Stimulated activated CD4-positive, alpha-beta T cell treated with anti-CD3 and anti-CD28 coated beads, Interleukin-15, amount 100 ng/mL, for 1 hour (primary cell): Measurements from ENCODE around the gene RPL22L1.
"Not testable (repeated sequence)": the region's sequence is repeated elsewhere in the genome, so short reads cannot be mapped to it uniquely, and the experiment has no call there.

ENCODE experiments used
- DNase-seq, 2 donors: peaks; one replicate each; pipeline ENCODE4 v3.0.0-alpha.2; 2020; ENCODE audit warnings: low read depth in 1 of 2, low spot score in 1 of 2

The RPL22L1 gene

DNA sequence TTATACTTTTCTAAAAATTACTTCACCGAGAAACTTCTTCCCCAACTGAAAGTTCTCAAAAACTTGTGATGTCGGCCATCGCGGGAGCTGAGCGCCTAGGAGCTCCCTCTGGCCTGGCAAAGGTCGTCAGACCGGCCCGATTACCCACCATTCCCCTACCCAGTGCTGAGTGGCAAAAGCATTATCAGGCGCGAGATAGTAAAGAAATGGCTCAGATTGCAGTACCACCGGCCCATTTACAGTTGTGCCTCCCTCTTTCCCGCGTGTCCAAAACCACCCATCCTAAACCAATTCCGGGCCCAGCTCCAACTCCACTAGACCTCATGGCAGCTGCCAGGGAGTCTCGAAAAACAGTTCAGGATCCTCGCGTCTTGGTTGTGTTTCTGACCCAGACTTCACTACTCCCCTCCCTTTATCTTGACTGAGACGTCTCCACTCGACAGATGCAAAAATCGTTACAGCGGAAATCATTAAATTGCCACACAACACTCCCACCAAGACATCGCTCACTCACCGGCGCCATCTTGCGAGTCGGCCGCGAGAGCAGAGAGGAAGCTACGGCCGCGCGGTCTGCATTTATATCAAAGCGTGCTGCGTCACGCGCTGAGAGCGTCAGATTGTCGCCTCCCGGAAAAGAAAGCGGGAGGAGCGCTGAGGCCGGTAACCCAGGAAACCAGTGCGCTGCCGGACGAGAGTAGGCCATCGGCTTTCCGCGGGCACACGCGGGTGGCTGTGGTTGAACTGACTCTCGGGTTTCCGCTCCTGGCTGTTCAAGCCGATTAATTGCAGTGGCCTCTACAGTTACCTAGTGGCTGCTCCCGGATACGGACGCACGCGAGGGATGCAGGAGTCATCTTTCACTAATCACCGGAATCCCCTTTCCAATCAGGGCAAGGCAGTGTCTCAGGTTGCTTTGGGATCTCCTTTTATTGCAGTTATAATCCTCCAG lies at the start of gene RPL22L1:
TSS of gene RPL22L1 (minus strand) at position 551 of the 949 bp plus-strand sequence. CDS start at position 523, 28 bp downstream.
- peak; percentile 80 to 87 for DNase-seq

DNA sequence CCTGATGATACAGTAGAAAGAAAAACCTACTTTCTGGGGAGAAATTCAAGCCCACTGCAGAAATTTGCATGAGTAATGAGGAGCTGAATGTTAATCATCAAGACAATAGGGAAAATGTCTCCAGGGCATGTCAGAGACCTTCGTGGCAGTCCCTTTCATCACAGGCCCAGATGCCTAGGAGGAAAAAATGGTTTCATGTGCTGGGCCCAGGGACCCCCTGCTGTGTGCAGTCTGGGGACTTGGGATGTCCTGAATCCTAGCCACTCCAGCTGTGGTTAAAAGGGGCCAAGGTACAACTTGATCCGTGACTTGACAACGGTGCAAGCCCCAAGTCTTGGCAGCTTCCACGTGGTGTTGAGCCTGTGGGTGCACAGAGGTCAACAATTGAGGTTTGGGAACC lies 48.7 kb upstream of the RPL22L1 start:
- DNase-seq = no peak

DNA sequence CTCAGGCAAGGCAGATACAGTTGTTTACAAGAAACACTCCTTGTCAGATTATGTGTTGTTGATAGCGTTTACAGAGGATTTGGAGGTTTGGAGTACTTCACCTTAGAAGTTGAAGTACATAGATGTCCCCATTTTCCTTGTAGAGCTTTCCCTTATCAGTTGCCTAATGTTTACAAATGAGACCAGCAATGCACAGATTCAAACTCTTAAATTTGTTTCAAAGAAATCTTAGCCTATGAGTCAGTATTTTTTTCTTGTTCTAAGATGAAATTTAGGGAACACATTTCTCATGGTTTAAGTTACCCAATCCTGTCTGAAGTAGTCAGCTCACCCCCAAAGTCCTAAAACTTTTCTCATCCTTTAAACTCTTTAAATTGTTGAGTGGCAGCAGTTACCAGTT lies 44.7 kb upstream of the RPL22L1 start:
- DNase-seq = no peak

DNA sequence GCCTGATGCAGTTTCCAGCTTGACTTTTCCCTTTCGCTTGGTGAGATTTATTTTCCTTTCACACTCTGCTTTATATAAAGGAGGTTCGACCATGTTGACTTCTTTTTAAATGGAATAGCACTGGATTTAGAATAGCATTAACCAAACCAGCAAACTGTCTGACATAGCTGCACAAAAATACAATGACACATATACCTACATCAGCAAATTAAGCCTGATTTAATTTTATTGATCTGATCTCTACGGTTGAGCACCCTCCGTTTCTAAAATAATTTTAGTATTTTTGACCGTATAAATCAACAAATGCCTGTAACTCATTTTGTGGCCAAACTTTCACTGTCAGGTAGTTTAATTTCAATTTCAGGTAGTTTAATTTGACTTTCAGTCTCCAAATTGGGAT lies 44.2 kb upstream of the RPL22L1 start:
- no peak for DNase-seq

DNA sequence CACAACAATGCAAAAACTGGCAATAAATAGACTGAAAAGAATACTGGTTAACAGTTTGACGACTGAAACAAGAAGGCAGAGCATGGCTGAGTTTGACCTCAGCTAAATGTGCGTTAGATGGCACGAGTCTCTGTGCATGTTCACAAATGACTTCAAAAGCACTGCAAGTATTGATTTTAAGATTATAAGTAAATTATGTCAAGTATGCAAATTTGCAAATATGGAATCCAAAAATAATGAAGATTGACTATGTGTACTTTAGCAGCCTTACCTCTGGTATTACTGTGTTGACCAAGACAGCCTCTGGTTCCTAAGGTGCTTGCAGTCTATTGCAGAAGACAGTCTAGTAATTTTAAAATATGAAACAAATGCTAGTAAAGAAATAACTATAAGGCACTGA lies 41.1 kb upstream of the RPL22L1 start:
- DNase-seq = no peak

DNA sequence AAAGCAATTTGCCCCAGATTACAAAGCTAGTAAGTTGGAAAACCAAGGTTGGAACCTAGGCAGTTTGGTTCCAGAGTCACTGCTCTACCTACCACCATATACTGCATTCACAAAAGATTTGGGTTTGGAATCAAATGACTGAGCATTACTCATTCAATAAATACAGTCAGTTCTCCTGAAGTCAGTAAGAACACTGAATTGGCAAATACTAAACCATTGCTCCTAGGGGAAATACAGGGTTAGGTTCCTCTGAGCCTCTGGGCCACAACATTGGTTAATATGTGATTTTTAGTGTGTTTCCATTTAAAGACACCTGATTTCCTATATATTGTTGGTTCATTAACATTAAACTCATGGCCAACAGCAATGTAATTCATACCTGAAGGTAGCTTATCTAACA lies 40.5 kb upstream of the RPL22L1 start:
- no peak for DNase-seq

DNA sequence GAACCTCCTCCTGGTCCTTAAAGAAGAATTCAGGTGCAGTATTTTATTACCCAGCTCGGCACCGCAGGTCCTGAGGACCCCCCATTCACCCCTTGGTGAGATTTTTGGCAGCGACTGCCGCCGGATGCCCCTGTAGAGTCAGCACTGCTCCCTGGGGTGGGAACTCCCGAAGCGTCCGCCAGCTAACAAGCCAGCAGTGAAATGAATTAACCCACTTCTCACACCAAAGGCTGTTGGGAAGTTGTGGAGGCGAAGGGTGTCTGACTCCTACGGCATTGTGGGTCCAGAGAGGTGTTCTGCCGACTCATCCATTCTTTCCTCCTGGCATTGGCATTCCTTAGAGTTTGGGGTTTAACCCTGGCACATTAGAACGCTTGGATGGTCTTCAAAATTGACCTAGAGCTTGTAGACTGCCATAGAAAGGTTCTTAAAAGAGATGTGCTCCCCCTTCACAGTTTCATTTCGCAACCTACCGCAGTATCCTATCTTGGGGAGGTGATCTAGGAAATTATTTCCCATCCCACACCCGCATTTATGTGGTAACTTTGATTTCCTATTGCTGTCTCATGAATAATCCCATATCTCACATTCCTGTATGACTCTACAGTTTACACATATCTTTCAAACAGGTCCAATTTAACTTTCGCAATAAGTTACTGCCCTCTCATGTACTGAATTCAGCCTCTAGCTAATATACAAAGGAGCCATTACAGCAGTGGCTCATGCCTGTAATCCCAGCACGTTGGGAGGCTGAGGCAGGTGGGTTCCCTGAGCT lies 39.3 kb upstream of the RPL22L1 start:
- DNase-seq = no peak

DNA sequence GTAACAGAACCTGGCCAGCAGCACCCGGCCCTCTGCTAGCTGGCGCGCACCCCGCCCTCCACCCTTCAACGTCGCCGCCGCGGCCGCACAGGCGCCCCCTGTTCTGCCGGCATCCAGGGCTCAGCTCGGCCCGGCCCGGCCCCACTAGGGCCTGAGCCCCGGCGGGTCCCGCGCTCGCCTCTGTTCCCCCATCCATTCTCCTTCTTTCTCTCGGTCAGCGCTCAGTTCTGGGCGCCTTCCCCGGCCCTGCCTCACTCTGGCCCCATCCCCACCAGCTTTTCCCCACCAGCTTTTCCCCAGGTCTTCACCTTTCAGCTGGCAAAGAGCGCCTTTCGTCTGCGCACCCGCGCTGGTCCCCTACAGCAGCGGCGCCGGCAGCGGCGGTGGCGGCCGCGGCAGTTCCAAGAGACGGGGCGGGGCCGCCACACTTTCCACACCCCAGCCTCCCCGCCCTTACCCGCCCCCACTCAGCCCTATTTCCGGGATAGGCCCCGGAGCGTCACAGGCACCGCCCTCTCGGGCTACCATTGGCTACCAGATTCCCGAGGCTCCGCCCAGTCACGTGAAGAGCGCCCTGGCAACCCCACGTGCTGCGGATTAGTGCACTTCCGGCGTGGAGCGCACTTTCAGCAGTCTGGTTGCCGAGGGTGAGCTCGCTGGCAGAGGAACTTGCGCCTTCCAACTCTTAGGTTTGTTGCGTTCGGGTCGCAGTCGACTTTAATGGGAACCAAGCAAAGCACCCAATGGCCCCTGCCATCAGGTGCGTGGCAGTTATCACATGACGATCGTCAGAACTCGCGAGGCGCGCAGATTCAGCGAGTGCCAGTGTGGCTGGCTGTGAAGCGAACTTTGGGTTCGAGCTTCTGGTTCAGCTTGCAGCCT lies 38.5 kb upstream of the RPL22L1 start, which contains the start of gene EIF5A2:
TSS of gene EIF5A2 (minus strand) at position 403 of the 882 bp plus-strand sequence. CDS start 831 bp downstream, outside the sequence.
- peak; percentile 87 to 91 for DNase-seq

DNA sequence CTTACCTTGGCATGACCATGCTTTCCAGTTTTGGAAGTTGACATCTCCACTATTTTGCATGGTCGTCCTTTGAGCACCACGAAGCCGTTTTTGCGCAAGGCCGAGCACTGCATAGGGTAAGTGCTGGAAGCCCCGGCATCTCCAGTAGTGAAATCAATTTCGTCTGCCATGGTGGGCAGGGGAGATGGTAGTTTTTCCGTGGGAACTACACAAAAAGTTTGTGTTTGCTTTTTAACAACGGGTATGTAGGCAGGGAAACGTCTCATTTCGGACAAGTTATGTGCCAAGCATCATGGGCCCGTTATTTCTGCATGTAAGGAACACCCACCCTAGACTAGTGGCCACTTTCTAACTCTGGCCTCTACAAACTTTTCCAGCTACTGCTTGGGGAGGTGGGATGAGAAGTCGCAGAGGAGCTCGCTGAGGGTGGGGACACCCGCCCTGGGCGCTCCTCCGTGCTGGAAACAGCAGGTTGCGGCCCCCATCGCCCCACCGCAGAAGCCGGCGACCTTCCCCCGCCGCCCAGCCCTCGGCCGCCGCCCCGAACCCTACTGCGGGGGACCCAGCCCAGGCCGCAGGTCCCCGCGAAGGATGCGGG lies 37.7 kb upstream of the RPL22L1 start:
- DNase-seq = no peak

DNA sequence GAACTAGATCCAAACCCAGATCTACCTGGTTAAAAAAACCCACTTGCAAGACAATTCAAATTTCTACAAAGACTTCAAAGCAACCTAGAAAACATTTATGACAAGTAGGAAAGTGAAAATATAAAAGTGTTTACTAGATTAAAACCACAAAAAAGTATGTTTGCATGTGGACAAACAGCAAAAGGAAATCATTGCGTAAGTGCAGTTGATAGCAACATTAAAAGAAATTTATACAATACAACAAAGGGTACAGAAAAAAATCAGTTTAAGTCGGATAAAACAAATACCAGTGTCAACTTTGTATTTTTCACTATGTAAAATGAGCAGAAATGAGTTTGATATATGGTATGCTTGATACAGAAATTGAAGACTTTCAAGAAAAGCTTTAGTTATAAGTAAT lies 35.9 kb upstream of the RPL22L1 start:
- DNase-seq = no peak

DNA sequence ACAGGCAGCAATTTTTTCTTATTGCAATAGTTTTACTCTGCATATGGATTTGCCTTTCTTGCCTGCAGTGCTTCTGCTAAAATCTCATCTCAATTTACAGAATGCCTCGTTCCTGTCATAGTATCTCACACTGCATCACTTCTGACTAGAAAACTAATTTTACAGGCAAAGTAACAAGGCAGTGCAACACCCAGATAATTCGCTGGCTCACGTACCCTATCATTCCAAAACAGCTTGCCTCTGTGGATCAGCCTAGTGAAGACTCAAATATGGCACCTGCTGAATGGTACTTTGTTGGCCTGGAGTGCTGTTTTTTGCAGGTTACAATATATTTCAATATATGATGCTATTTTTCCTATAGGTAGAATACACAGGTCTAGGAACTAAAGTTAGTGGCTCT lies 33.1 kb upstream of the RPL22L1 start:
- no peak for DNase-seq

DNA sequence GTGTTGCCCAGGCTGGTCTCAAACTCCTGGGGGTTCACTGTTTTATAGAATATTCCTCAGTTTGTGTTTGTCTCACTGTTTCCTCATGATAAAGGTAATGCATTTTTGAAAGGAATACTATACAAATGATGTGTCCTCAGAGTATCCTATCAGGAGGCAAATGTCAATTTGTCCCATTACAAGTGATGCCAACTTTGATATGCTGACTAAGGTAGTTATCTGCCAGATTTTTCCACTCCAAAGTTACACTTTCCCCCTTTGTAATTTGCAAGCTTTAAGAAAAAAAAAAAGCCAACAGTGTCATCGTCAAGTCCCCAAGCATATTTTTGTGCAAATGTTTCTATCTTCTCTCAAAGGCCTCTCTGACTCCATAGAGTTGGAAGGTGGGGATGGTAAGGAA lies 29.5 kb upstream of the RPL22L1 start:
- DNase-seq = no peak

DNA sequence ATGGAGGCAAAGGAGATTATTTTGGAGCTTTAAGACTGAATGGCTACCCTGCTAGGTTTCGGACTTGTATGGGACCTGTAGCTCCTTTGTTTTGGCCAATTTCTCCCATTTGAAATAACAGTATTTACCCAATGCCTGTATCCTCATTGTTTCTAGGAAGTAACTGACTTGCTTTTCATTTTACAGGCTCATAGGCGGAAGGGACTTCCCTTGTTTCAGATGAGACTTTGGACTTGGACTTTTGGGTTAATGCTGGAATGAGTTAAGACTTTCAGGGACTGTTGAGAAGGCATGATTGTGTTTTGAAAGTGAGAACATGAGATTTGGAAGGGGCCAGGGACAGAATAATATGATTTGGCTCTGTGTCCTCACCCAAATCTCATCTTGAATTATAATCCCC lies 28.0 kb upstream of the RPL22L1 start:
- DNase-seq = no peak

DNA sequence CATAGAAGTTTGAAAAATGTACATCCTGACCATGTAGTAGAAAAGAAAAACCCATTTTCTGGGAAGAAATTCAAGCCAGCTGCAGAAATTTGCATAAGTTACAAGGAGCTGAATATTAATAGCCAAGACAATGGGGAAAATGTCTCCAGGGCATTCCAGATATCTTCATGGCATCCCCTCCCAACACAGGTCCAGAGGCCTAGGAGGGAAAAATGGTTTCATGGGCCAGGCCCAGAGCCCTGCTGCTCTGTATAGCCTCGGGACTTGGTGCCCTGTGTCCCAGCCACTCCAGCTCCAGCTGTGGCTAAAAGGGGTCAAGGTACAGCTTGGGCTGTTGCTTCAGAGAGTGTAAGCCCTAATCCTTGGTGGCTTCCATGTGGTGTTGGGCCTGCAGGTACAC lies 27.2 kb upstream of the RPL22L1 start:
- not testable (repeated sequence) for DNase-seq

DNA sequence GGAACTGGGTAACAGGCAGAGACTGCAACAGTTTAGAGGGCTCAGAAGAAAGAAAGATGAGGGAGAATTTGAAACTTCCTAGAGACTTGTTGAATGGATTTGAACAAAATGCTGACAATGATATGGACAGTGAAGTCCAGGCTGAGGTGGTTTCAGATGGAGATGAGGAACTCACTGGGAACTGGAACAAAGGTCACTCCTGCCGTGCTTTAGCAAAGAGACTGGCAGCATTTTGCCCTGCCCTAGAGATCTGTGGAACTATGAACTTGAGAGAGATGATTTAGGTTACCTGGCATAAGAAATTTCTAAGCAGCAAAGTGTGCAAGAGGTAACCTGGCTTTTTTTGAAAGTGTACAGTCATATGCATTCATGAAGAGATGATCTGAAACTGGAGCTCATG lies 26.8 kb upstream of the RPL22L1 start:
- DNase-seq = no peak

DNA sequence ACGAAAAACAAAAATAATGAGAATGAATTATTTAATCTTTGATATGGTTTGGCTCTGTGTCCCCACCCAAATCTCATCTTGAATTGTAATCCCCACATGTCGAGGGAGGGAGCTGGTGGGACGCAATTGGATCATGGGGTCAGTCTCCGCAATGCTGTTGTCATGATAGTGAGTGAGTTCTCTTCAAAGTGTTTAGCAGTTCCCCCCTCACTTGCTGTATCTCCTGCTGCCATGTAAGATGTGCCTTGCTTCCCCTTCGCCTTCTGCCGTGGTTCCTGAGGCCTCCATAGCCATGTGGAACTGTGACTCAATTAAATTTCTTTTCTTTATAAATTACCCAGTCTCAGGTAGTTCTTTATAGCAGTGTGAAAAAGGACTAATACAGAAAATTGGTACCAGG lies 26.3 kb upstream of the RPL22L1 start:
- DNase-seq = not testable (repeated sequence)

DNA sequence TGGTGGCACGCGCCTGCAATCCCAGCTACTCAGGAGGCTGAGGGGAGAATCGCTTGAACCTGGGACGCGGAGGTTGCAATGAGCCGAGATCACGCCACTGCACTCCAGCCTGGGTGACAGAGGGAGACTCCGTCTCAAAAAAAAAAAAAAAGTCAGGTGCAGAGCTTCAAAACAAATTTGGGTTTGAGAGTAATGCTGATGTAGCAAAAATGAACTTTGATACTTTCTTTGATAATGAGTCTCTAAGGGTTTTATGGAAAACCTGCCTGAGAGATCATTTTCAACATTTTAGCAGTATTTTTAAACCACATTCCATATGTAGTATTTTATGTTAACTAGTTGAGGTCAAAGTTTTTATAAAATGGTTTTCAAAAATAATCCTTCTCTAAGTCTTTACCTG lies 23.9 kb upstream of the RPL22L1 start:
- DNase-seq = no peak

DNA sequence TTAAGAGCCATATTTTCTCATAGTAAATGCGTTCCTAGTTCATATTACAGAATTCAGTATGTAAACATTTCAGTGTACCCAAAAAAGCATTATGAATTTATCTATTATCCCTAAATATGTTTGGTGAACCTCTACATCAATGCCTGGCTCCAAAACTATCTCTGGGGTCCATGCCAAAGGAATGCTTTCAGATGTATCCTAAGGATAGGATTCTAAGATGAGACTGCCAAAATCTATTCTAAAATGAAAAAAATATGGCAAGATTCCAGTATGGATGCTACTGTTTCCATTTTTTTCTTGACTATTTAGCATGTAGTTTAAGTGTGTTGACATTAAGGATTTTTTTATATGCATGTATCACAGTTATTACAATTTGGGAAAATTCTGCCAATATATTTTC lies 19.6 kb upstream of the RPL22L1 start:
- no peak for DNase-seq

DNA sequence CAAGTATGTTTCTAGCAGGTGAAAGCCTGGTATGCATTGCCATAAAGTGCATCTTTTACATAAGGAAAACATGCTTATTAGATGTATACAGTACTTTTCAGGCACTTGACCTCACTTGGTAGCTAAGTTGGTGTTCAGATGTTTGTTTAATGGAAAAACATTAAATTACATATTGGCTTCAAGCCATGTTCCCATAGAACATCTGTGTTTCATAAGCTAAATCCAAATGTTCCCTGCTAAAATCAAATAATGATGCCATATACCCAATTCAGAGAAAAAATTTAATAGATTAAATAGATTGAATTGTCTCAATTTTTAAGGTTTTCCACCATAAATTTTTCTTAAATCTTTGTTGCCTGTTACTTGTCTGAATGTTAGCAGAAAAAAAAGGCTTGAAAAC lies 19.1 kb upstream of the RPL22L1 start:
- no peak for DNase-seq

DNA sequence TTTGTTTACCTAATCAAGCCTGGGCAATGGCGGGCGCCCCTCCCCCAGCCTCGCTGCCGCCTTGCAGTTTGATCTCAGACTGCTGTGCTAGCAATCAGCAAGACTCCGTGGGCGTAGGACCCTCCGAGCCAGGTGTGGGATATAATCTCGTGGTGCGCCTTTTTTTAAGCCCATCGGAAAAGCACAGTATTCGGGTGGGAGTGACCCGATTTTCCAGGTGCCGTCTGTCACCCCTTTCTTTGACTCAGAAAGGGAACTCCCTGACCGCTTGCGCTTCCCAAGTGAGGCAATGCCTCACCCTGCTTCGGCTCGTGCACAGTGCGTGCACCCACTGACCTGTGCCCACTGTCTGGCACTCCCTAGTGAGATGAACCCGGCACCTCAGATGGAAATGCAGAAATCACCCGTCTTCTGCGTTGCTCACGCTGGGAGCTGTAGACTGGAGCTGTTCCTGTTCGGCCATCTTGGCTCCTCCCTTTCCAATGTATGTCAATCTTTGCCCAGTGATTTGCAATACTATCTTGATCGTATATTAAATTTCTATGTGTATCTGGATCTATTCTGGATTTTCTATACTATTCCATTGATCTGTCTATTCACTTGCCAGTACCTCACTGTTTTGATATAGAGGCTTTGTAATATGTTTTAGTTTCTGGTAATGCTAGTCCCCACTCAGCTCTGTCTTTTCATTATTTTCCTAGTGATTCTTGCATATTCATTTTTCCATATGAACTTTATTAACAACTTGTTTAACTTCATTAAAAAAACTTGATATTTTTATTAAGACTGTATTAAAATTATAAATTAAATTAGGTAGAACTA lies 14.3 kb upstream of the RPL22L1 start:
- DNase-seq = not testable (repeated sequence)
